ENCODE data around the gene UGT2A3.
"Not testable (repeated sequence)": the region's sequence is repeated elsewhere in the genome, so short reads cannot be mapped to it uniquely, and the experiment has no call there.

UGT2A3 gene

DNA sequence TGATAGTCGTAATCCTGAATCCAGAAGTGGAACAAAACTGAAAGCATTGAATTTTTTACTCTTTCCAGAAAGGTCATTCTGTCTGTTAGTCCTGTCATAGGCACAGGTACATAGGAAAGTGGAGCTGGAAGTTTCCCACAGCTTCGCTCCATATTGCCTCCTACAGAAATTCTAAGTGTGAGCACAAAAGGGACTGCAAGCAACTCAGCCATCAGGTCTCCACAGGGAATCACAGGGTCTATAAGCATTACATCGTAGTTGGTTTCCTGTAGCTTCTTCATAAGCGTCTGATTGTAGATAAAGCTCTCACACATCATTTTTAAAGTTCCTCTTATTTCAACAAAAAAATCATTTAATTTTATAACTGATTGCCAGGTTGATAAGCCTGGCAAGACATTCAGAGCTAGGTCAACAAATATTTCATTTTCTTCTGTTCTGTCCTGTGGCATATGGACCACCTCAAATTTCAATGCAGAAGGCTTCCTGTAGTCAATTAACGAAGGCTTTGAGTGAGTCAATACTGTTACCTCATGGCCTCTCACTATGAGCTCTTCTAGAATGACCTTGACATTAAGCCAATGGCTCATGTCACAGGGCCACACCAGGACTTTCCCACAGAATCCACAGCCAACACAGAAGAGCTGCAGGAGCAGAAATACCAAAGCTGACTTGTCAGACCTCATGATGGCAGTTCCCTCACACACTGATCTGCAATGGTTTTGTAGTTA is at the start of gene UGT2A3:
UGT2A3 (minus strand) TSS at position 727 of the 728 bp plus-strand sequence; CDS start at position 683, 44 bp downstream.
- no peak for DNase-seq (ENCODE audit: low read depth in 2 of 2)

DNA sequence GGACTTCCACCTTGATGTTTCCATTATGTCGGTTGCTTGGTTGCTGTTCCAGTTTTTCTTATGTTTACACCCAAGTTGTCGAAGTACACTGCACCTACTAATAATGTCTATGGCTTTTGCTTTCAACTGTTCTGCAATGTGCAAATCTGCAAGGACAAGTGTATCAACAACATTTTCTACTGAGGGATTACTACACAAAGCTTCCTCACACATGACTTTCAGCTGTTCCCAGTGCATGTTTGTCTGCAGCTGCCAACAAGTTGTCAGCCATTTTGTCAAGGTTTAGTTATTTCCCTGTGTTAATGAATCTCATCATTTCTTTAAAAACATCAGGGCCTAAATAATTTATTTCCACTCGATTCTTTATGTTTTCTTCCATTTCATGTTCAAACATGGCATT is 45.4 kb upstream of the UGT2A3 start:
- DNase-seq (ENCODE audit: low read depth in 2 of 2) = no peak

DNA sequence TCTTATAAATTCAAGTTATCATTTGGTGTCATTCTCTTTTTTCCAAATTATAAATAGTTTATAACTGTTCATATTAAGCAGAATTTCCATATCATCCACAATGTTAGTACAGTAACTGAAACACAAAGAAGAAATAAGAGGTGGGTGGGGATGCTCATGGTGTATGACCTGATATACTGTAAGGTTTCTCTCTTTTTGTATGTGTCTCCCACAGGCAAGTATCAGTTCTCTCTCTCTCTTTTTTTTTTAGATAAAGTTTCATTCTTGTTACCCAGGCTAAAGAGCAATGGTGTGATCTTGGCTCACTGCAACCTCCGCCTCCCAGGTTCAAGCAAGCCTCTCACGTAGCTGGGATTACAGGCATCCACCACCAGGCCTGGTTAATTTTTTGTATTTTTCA is 43.7 kb upstream of the UGT2A3 start:
- DNase-seq (ENCODE audit: low read depth in 2 of 2) = no peak

DNA sequence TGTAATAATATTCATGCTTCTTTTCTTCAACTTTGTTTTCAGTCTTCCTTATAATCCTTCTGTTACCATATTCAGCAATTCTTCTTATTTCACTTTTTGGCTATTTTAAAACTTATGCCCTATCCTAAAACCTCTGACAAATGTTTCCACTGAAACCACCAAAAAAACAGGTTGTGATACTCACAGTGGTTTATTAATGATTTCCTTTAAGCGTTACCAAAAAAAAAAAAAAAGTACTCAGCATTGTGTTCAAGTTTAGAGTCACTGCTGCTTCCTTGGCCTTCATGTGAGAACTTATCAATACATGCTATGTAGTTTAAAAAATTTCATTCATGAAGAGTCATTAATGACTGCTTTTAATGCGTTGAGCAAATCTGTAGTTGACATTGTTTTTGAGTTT is 35.4 kb upstream of the UGT2A3 start:
- no peak for DNase-seq (ENCODE audit: low read depth in 2 of 2)

DNA sequence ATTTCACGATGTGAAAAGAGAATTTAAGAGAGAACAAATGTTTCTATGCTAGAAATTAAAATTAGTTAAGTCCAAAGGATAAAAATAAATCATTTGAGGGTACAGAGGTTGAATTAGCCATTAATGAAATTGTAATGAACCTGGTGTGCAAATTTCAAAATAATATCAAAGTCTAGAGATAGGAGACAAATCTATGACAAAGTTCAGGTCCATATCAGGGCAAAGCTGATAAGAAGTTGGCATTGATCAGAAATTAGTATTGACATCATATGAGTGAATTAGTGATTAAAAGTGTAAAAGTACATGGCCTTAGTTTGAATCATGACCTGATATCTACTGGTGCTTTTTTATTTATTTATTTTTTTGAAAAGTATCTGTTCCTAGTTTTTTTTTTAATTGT is 33.8 kb upstream of the UGT2A3 start:
- DNase-seq (ENCODE audit: low read depth in 2 of 2) = no peak

DNA sequence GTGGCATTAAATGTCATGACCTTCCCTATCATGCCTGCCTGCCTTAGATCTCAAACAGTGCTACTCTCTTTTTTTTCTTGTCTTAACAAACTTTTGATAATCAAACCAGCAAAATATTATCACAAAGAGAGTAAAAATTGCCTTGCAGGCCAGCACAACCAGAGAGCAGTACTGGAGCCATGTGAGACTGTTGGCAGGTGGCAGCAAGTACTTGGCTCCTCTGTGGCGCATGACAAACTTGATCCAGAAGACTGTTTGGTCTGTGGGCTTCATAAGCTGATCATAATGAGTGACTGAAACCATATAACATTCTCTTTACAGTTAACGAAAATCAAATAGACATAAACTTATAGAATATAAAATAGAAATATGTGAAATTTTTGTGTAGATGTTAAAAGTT is 33.3 kb upstream of the UGT2A3 start:
- DNase-seq (ENCODE audit: low read depth in 2 of 2) = no peak

DNA sequence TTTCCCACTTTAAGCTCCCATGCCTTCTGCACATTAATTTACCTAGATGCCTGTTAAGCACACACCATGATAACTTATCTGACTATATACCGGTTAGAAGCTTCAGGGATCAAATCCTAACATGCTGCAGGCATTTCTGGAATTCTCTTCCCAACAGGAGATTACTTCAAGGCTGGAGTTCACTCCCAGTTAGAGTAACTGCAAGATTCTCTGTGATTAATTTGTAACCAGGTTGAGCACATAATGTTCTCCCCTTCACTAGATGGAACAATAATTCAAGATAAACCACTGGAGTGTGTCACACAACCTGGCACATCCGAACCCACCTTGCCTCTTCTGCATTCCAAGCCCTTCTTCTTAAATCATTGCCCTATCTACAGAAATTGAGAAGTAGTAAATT is 11.8 kb upstream of the UGT2A3 start:
- no peak for DNase-seq (ENCODE audit: low read depth in 2 of 2)

DNA sequence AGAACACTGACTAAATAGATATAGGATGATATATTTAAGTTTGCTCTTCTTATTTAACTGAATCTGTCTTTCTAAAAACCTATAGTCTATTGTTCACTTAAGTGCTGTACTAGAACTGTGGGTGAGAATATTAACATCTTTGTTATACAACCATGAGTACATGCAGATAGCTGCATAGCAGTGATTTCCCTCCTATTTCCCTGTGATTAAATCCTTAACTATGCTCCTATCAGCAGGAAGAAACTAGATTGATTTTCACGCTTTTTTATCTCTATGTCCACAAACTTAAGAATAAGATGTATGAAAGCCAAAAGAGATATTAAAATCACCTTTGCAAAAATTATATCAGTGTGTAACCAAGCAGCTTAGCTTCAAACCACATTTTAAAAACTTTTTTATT is 11.3 kb upstream of the UGT2A3 start:
- DNase-seq (ENCODE audit: low read depth in 2 of 2) = no peak

DNA sequence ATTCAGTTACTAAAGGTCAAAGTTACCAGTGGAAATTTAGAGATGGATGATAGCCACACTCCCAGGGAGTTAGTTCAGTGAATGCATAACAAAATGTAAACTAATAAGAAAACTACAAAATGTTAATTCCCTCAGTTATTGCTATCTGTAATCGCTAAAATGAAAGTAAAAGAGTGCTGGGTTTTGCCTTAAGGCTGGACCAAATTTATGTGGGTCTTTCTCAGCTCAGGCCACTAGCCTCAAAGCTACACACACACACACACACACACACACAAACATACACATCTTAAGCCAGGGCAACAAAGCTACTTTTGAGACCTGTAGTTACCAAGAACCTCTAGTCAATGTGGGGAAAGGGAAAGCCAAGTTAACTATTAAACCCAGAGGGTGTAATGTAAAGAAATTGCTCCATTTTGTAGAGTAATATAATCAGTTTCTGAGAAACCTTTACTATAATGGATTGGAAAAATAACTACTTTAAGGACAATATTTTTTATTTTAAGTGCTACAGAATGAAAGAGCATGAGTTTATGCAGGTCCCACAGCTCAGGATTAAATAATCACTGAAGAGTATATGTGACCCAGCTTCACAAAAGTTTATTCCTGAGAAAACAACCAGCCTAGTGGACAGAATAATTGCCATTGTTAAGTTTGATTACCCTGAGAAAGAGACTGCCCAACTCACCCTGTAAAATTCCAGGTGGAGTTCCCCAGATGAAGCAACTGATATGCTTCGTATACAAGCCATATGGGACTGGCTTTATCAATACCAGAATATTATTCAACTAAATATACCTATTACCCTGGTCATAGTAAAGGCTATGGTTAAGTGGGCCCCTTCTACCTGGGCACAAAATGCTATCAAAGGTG is 8.9 kb upstream of the UGT2A3 start:
- DNase-seq (ENCODE audit: low read depth in 2 of 2) = no peak

DNA sequence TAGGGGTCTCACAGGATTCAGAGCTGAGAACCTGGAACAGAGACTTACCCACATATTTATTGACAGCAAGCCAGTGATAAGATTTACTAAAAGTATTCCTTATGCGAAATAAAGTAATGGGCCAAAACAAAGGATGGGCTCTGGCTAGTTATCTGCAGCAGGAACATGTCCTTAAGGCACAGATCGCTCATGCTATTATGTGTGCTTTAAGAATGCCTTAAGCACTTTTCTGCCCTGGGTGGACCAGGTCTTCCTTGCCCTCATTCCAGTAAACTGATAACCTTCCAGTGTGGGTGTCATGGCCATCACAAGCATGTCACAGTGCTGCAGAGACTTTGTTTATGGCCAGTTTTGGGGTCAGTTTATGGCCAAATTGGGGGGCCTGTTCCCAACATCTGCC is 7.5 kb upstream of the UGT2A3 start:
- not testable (repeated sequence) for DNase-seq (ENCODE audit: low read depth in 2 of 2)

DNA sequence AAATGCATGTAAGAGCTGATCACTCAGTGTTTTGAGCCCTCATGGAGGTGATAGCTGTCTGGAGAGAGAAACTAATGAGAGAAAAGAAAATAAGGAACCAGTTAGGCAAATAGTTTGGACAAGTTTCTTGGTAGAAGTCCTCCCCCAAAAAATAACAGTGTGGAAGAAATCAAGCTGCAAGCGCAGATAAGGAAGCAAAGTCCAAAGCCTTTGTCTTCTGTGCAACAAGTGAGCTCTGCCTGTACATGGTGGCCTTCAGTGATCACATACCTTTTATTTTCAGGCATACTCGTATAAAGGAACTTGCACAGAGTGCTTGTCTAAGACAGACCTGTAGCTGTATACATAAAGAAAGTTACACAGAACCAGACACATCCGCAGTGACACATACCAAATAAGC is 2.5 kb upstream of the UGT2A3 start:
- no peak for DNase-seq (ENCODE audit: low read depth in 2 of 2)

DNA sequence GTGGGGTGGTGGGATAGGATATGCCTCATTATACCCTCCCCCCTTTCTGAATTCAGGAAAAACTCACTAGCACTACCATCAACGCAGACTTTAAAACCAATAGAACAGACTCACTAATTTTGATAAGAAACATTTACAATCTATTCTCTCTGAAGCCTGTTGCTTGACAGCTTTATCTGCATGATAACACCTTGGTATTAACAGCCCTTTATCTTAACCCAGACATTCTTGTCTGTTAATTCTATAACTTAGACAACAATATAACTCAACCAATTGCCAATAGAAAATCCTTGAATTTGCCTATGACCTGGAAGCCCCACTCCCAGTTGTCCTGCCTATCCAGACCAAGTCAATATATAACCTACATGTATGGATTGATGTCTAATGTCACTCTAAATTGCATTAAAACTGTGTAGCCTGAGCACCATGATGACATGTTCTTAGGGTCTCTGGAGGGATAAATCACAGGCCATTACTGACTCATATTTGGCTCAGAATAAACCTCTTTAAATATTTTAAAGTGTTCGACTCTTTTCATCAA is 1.5 kb upstream of the UGT2A3 start:
- DNase-seq (ENCODE audit: low read depth in 2 of 2) = no peak

DNA sequence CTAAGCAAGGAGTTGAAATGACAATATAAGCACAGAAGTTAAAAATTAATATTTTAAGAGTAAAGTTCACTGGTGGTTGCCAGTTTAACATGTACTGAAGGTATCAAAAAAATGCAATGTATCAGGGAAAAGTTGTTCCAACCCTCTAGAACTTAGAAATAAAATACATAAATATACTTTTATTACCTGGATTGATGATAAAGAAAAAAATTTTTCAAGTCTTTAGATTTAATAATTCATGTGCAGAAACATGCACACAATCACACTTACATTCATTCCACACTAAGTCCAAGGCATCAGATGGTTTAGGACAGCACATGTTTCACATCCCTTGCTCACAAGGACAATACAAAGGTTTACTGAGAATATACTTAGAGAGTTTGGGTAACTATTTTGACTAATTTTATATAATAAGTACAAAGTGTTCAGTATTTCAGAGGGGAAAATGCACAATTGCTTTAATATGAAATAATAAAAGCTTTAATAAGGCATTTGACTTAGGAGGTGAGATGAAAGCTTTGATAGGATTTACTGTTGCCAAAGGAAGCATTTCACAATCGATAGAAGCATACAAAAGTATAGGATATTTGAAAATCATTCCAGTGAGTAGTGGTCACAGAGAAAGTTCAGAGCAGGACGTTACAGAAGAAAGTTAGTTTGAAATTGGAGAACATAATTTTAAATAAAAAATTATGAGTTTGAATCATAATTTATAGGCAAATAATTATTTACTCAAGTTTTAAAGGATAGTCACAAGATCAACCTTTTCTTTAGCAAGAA is 392 bp upstream of the UGT2A3 start:
- no peak for DNase-seq (ENCODE audit: low read depth in 2 of 2)

DNA sequence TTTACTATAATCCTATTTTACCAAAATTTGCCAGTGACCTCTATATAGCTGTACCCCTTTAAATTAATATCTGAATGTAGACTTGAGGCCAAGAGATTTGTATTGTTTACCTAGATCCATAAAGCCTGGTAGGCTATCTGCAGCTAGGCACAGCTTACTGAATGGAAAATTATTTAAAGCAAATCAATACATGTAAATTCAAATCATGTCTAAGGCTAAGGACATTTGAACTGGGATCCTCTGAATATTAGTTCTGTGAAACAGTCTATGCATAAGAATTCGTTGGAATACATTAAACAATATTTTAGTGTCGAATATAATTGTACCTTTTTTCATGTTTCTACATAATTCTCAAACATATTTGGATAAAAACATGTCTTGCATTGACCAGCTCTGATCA is 1.6 kb downstream of the UGT2A3 start:
- no peak for DNase-seq (ENCODE audit: low read depth in 2 of 2)

DNA sequence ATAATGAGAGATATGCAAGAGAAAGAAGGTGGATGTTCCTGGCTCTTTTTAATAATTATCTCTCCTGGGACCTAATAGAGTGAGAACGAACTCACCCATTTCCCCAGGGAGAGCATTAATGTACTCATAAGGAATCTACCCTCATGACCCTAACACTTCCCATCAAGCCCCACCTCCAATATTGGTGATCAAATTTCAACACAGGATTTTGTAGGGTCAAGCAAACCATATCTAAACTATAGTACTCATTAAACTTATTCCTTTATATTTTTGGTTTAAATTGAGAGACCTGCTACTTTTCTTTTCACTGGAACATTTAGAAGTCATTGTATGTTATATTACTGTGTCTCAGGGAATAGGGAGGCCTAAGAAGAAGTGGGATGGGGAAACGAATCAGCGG is 2.6 kb downstream of the UGT2A3 start:
- DNase-seq (ENCODE audit: low read depth in 2 of 2) = no peak

DNA sequence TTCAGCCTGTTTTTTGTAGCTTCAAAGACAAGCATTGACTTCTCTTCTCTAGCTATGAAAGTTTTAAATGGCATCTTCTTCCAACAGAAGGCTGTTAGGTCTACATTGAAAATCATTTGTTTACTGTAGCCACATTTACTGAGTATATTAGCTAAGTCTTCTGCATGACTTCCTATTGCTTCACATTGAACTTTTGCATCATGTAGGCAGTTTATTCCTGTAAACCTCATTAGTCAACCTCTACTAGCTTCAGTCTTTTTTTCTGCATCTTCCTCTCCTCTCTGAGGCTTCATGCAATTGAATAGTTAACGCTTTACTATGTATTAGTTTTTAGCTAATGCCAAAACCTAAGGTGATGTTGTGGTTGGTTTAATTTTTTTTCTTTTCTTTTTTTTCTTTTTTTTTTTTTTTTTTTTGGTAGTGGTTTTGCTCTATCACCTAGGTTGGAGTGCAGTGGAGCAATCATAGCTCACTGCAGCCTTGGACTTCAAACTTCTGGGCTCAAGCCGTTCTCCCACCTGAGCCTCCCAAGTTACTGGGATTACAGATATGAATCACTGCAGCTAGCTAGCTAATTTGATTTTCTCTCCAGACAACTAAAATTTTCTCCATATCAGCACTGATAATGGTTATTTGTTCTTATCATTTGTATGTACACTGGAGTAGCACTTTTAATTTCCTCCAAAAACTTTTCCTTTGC is 3.4 kb downstream of the UGT2A3 start:
- no peak for DNase-seq (ENCODE audit: low read depth in 2 of 2)

DNA sequence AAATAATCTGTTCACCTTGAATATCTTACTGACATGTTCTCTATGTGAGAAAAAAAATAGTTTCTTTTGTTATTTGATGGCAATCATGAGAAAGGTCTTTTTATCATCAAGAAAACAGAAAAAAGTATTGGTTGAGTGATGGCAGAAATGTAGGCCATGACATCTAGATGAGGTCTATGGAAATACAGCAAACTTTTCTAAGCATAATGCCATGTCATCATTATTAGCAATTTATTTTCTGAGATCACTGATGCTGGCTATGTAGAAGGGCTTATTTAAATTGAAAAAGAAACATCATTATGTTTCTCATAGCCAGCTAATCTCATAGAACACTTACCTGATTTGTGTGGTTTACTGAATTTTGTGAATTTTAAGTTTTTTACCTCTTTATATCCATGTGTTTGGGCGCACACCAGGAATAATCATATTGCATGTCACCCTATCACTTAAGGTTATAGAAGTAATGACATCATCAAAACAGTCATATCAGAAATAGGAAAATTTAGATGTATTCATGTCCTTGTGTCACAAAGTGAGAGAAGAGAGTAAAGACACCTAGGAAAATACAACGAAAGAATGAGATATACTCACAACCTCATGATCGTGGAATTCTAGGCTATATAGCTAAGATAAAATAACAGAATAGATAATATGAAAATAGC is 22.4 kb downstream of the UGT2A3 start:
- DNase-seq (ENCODE audit: low read depth in 2 of 2) = no peak

DNA sequence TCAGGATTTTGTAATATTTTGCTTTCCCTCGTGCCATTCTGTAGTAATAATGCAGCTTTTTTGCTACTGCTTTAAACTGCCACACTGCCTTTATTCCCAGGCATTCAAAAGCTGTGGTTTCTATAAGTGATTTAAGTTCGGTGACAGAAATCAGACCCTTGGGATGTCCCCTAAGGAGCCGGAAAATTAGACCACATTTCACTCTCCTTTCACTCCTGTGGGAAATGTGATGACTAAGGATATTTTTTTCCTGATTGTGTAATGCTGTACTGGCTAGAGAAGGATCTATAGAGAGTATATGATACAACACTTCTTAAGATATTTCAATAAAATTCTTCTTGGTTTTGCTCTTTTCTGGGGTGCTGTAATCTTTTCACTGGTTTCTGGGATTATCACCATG is 24.4 kb downstream of the UGT2A3 start:
- DNase-seq (ENCODE audit: low read depth in 2 of 2) = no peak

DNA sequence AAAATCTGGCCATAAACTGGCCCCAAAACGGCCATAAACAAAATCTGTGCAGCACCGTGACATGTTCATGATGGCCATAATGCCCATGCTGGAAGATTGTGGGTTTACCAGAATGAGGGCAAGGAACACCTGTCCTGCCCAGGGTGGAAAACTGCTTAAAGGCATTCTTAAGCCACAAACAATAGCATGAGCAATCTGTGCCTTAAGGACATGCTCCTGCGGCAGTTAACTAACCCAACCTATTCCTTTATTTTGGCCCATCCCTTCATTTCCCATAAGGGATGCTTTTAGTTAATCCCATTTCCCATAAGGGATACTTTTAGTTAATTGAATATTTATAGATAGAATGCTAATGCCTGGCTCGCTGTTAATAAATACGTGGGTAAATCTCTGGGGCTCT is 29.4 kb downstream of the UGT2A3 start:
- DNase-seq (ENCODE audit: low read depth in 2 of 2) = not testable (repeated sequence)

DNA sequence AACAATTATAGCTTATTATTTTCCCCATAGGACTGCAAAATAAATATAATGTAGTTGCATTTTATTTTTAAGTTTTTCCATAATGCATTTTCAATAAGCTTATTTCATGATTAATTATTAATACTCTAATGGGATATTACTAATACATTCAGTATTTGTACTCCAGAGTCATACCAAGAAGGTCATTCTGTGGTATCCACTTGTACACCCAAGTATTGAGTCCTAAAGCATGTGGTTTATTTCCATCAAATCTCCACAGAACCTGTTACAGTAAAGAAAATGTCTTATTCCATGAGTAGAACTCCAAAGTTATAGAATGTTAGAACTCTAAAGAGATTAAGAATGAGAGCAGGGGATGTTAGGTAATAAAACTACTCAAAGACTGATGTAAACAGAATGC is 30.6 kb downstream of the UGT2A3 start:
- no peak for DNase-seq (ENCODE audit: low read depth in 2 of 2)

DNA sequence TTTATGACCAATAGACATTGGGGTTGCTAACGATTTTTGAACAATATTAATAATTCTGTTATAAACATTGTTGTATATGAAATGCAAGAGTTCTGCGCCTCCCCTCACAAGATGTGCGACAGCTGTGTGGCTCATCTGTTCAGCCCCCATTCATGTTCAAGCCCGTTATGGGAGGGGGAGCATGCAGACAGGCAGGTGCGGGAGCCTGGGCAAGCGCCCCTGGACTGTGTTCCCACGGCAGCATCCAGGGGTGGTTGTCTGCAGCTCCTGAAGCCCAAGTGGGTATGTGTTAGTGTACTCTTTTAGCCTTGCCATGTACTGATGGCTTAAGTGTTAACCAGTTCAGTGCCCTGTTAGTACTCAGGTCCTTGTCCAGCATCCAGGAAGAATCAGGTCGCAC is 34.6 kb downstream of the UGT2A3 start:
- DNase-seq (ENCODE audit: low read depth in 2 of 2) = no peak
